Mucosa of rectum (tissue), 2 donors: ENCODE measurements around the gene EDA.

Experiments used
- H3K27ac ChIP-seq, 2 donors: one replicate each; pipeline ENCODE4 v1.7.0; 2013; ENCODE audit warnings: inconsistent platforms in 2 of 2, low read depth in 2 of 2, low read length in 2 of 2
- H3K27me3 ChIP-seq, 2 donors: one replicate each; pipeline ENCODE4 v1.7.0; 2013; ENCODE audit warnings: low read length in 2 of 2; ENCODE audit not compliant: control insufficient read depth in 2 of 2, insufficient read depth in 2 of 2
- H3K36me3 ChIP-seq, 2 donors: one replicate each; pipeline ENCODE4 v1.7.0; 2013; ENCODE audit warnings: low read length in 2 of 2; ENCODE audit not compliant: control insufficient read depth in 2 of 2, insufficient read depth in 2 of 2
- H3K4me1 ChIP-seq, 2 donors: one replicate each; pipeline ENCODE4 v1.7.0; 2013; ENCODE audit warnings: low read length in 2 of 2, mild to moderate bottlenecking in 1 of 2; ENCODE audit not compliant: control insufficient read depth in 2 of 2, insufficient read depth in 2 of 2
- H3K4me3 ChIP-seq, 2 donors: one replicate each; pipeline ENCODE4 v1.7.0; 2013; ENCODE audit warnings: low read length in 2 of 2
- H3K9ac ChIP-seq, 2 donors: one replicate each; pipeline ENCODE4 v1.7.0; 2013; ENCODE audit warnings: low read length in 2 of 2, low read depth in 1 of 2, mild to moderate bottlenecking in 1 of 2
- H3K9me3 ChIP-seq, 2 donors: one replicate each; pipeline ENCODE4 v1.7.0; 2013; ENCODE audit warnings: low read length in 2 of 2; ENCODE audit not compliant: control insufficient read depth in 2 of 2
- donor health status: healthy.
- donor health status: Normal muscosa, but diverticular disease.

Gene EDA

GRCh38 chrX:70030301-70030767, 414.4 kb downstream of the EDA start:
- Histone ChIP-seq H3K9me3 (no peaks in the 10 kb centered on the region), H3K4me1 (no peaks in the 10 kb centered on the region), H3K27me3 (peaks cover 5 to 14% of the 10 kb centered on the region in 2 donors), H3K27ac (no peak overlapping the region), H3K36me3 (no peaks in the 10 kb centered on the region), H3K4me3 (no peak overlapping the region), H3K9ac (no peak overlapping the region)

GRCh38 chrX:70032792-70033191, 416.9 kb downstream of the EDA start:
- H3K9ac ChIP-seq: no peak overlapping the region
- H3K4me3 ChIP-seq: no peak overlapping the region
- H3K9me3 ChIP-seq: no peaks in the 10 kb centered on the region
- no peak overlapping the region for H3K27ac ChIP-seq
- H3K4me1 ChIP-seq: no peaks in the 10 kb centered on the region
- peaks cover 2 to 10% of the 10 kb centered on the region in 2 donors for H3K27me3 ChIP-seq
- H3K36me3 ChIP-seq: no peaks in the 10 kb centered on the region

DNA sequence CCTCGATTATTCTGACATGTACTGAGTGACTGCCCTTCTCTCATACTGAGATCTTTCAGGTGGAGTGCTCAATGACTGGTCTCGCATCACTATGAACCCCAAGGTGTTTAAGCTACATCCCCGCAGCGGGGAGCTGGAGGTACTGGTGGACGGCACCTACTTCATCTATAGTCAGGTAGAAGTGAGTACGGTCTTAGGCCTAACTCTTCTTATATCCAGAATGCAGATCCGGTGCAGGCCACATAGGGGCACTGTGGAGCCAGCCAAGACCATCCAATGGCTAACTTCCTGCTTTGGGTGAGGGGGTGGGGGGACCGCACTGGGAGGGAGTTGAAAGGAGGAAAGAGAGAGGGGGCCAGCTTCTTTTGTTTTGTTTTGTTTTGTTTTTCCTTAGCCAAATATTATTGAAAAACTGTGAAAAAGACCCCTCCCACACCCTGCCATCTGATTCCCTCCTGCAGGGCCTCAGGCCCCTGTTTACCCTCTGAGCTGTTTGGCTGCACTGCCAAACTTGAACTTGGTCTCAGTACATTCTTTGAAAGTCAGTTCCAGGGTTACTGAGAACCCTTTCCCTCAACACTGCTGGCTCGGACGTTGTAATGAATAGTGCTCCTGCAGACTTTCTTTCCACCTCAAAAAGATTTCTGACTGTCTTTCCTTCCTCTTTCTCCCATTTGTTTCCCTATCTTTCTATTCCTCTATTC, 417.6 kb downstream of the EDA start:
- Histone ChIP-seq H3K36me3 (no peaks in the 10 kb centered on the region), H3K4me1 (no peaks in the 10 kb centered on the region), H3K9me3 (no peaks in the 10 kb centered on the region), H3K9ac (no peak overlapping the region), H3K4me3 (no peak overlapping the region), H3K27me3 (peaks cover 2 to 10% of the 10 kb centered on the region in 2 donors), H3K27ac (no peak overlapping the region)

- no peak overlapping the region for H3K27ac ChIP-seq
- no peaks in the 10 kb centered on the region for H3K4me1 ChIP-seq
- no peaks in the 10 kb centered on the region for H3K36me3 ChIP-seq
- no peaks in the 10 kb centered on the region for H3K9me3 ChIP-seq
- H3K4me3 ChIP-seq: no peak overlapping the region
- H3K27me3 ChIP-seq: peaks cover 2 to 10% of the 10 kb centered on the region in 2 donors
- H3K9ac ChIP-seq: no peak overlapping the region
Measured at GRCh38 chrX:70034646-70035045, 418.7 kb downstream of the EDA start.

GRCh38 chrX:70038515-70038914, 422.6 kb downstream of the EDA start:
- Histone ChIP-seq H3K9me3 (no peaks in the 10 kb centered on the region), H3K9ac (no peak overlapping the region), H3K4me3 (no peak overlapping the region), H3K27ac (no peak overlapping the region), H3K4me1 (no peaks in the 10 kb centered on the region), H3K36me3 (no peaks in the 10 kb centered on the region), H3K27me3 (peaks cover 0 to 2% of the 10 kb centered on the region in 2 donors)

DNA sequence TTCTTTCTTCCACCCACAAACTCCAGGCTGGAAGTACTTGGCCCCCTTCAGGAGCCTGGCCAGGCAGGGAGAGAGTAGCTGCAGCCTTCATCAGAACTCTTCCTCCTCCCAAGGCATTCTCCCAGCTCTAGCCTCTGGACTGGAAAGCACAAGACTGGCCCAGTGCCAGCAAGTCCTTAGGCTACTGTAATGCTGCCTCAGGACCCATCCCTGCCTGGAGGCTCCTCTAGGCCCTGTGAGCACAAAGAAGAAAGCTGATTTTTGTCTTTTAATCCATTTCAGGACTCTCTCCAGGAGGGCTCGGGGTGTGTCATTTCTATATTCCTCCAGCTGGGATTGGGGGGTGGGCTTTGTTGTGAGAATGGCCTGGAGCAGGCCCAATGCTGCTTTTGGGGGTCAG, 423.0 kb downstream of the EDA start:
- no peak overlapping the region for H3K9ac ChIP-seq
- H3K9me3 ChIP-seq: no peaks in the 10 kb centered on the region
- no peaks in the 10 kb centered on the region for H3K36me3 ChIP-seq
- H3K27ac ChIP-seq: no peak overlapping the region
- H3K27me3 ChIP-seq: peaks cover 0 to 2% of the 10 kb centered on the region in 2 donors
- H3K4me1 ChIP-seq: no peaks in the 10 kb centered on the region
- no peak overlapping the region for H3K4me3 ChIP-seq

DNA sequence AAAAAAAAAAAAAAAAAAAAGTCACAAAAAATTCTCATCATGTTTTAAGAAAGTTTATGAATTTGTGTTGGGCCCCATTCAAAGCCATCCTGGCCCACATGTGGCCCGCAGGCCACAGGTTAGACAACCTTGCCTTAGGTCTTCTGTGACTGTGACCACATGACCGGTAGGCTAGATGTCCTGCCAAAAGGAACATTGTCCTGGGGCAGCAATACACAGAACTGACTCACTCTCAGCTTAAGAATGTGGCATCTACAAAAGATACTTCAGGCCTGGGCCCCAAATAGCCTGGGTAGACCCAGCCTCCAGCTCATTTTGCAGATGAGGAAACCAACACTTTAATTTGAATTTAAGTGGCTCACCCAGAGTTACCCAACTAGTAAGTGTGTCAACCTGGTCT, 423.8 kb downstream of the EDA start:
- Histone ChIP-seq H3K4me3 (no peak overlapping the region), H3K4me1 (no peaks in the 10 kb centered on the region)

GRCh38 chrX:70041993-70042392, 426.1 kb downstream of the EDA start:
- H3K27me3 ChIP-seq: no peaks in the 10 kb centered on the region
- H3K4me3 ChIP-seq: no peak overlapping the region
- H3K27ac ChIP-seq: no peak overlapping the region
- no peaks in the 10 kb centered on the region for H3K36me3 ChIP-seq
- no peaks in the 10 kb centered on the region for H3K9me3 ChIP-seq
- no peak overlapping the region for H3K9ac ChIP-seq
- no peaks in the 10 kb centered on the region for H3K4me1 ChIP-seq

More for the DNA sequence above, 423.8 kb downstream of the EDA start:
- no peaks in the 10 kb centered on the region for H3K36me3 ChIP-seq
- peaks cover 0 to 2% of the 10 kb centered on the region in 2 donors for H3K27me3 ChIP-seq
- H3K27ac ChIP-seq: no peak overlapping the region
- H3K9ac ChIP-seq: no peak overlapping the region
- no peaks in the 10 kb centered on the region for H3K9me3 ChIP-seq

GRCh38 chrX:70042399-70043371, 426.8 kb downstream of the EDA start:
- H3K36me3 ChIP-seq: no peaks in the 10 kb centered on the region

DNA sequence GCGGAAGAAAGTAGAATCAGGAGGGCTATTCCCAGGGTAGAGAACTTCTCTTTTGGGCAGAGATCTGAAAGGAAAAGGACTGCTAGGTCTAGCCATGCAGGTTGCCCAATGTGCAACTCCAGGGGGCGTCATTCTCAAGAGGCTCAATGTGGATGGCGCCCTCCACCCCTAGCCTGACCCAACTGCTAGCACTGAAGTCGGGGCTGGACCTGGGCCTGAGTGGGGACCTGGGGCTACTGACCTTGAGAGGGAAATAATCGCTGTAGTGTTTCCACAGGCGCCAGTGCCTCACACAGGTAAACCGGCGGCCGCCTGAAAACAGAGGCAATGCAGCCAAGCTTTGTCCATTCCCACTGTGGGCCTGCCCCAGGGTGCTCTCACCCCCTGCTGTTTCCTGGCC, 427.8 kb downstream of the EDA start:
- Histone ChIP-seq H3K36me3 (no peaks in the 10 kb centered on the region), H3K4me3 (no peak overlapping the region), H3K9me3 (no peaks in the 10 kb centered on the region), H3K27ac (no peak overlapping the region), H3K9ac (no peak overlapping the region), H3K4me1 (no peaks in the 10 kb centered on the region), H3K27me3 (no peaks in the 10 kb centered on the region)

More at GRCh38 chrX:70042399-70043371, 426.8 kb downstream of the EDA start:
- Histone ChIP-seq H3K27ac (no peak overlapping the region), H3K4me1 (no peaks in the 10 kb centered on the region), H3K9me3 (no peaks in the 10 kb centered on the region), H3K4me3 (no peak overlapping the region), H3K9ac (no peak overlapping the region), H3K27me3 (no peaks in the 10 kb centered on the region)
